ENCODE results near the gene MGARP. TPM values are rescaled to one million over a fixed set of nuclear protein-coding genes. Genes with fewer than 3 reads are reported as not detected.

Gene MGARP
- total RNA-seq, 2 experiments from 2014 or later: 0.19 to 0.38 TPM

GRCh38 chr4:139242511-139243051 is 37.4 kb downstream of the MGARP start:
- Mint-ChIP-seq H3K36me3 (no peaks in the 10 kb centered on the region), H3K4me3 (no peak overlapping the region), H3K4me1 (no peaks in the 10 kb centered on the region), H3K27ac (no peak overlapping the region), H3K27me3 (no peaks in the 10 kb centered on the region), H3K9me3 (peaks cover 7% of the 10 kb centered on the region)
- no peak for DNase-seq

- no peaks in the 10 kb centered on the region for H3K27me3 Mint-ChIP-seq
- H3K4me3 Mint-ChIP-seq: no peak overlapping the region
- H3K27ac Mint-ChIP-seq: no peak overlapping the region
- peaks cover 7% of the 10 kb centered on the region for H3K9me3 Mint-ChIP-seq
- no peaks in the 10 kb centered on the region for H3K36me3 Mint-ChIP-seq
- no peak for DNase-seq
- H3K4me1 Mint-ChIP-seq: no peaks in the 10 kb centered on the region
Observed at GRCh38 chr4:139241784-139242151, 38.3 kb downstream of the MGARP start.

GRCh38 chr4:139241086-139241783 is 38.8 kb downstream of the MGARP start:
- Mint-ChIP-seq H3K36me3 (no peaks in the 10 kb centered on the region), H3K4me3 (no peak overlapping the region), H3K4me1 (no peaks in the 10 kb centered on the region), H3K9me3 (peaks cover 7% of the 10 kb centered on the region), H3K27me3 (no peaks in the 10 kb centered on the region), H3K27ac (no peak overlapping the region)
- no peak for DNase-seq

GRCh38 chr4:139239127-139239772 is 40.8 kb downstream of the MGARP start:
- Mint-ChIP-seq H3K4me3 (no peak overlapping the region), H3K27me3 (no peaks in the 10 kb centered on the region), H3K4me1 (no peaks in the 10 kb centered on the region), H3K36me3 (no peaks in the 10 kb centered on the region), H3K27ac (no peak overlapping the region), H3K9me3 (peaks cover 7% of the 10 kb centered on the region)
- no peak for DNase-seq

- Mint-ChIP-seq H3K27me3 (no peaks in the 10 kb centered on the region), H3K36me3 (no peaks in the 10 kb centered on the region), H3K9me3 (peaks cover 6% of the 10 kb centered on the region), H3K4me1 (no peaks in the 10 kb centered on the region), H3K4me3 (no peak overlapping the region), H3K27ac (no peak overlapping the region)
- DNase-seq: no peak
Observed at GRCh38 chr4:139234253-139234652, 45.8 kb downstream of the MGARP start.

- no peak for DNase-seq
- no peak overlapping the region for H3K27ac Mint-ChIP-seq
- H3K9me3 Mint-ChIP-seq: no peaks in the 10 kb centered on the region
- H3K4me3 Mint-ChIP-seq: no peak overlapping the region
- no peaks in the 10 kb centered on the region for H3K36me3 Mint-ChIP-seq
- H3K27me3 Mint-ChIP-seq: no peaks in the 10 kb centered on the region
- no peaks in the 10 kb centered on the region for H3K4me1 Mint-ChIP-seq
Observed at GRCh38 chr4:139229534-139230039, 50.4 kb downstream of the MGARP start.

- Mint-ChIP-seq H3K4me3 (no peak overlapping the region), H3K36me3 (no peaks in the 10 kb centered on the region), H3K27ac (no peak overlapping the region), H3K4me1 (peaks cover 13% of the 10 kb centered on the region), H3K27me3 (no peaks in the 10 kb centered on the region), H3K9me3 (no peaks in the 10 kb centered on the region)
- no peak for DNase-seq
Observed at GRCh38 chr4:139227729-139228404, 52.2 kb downstream of the MGARP start.

- peaks cover 14% of the 10 kb centered on the region for H3K4me1 Mint-ChIP-seq
- no peak overlapping the region for H3K4me3 Mint-ChIP-seq
- no peak overlapping the region for H3K27ac Mint-ChIP-seq
- H3K9me3 Mint-ChIP-seq: no peaks in the 10 kb centered on the region
- no peaks in the 10 kb centered on the region for H3K27me3 Mint-ChIP-seq
- H3K36me3 Mint-ChIP-seq: no peaks in the 10 kb centered on the region
- DNase-seq: peak; percentile 8
Observed at GRCh38 chr4:139223682-139224317, 56.2 kb downstream of the MGARP start.

- H3K4me3 Mint-ChIP-seq: no peak overlapping the region
- DNase-seq: no peak
- no peaks in the 10 kb centered on the region for H3K9me3 Mint-ChIP-seq
Observed at GRCh38 chr4:139222215-139222614, 57.8 kb downstream of the MGARP start.

GRCh38 chr4:139221687-139222086 is 58.3 kb downstream of the MGARP start:
- Mint-ChIP-seq H3K4me1 (peaks cover 14% of the 10 kb centered on the region), H3K27me3 (no peaks in the 10 kb centered on the region), H3K9me3 (no peaks in the 10 kb centered on the region), H3K27ac (no peak overlapping the region), H3K4me3 (no peak overlapping the region), H3K36me3 (no peaks in the 10 kb centered on the region)
- DNase-seq: no peak

More at GRCh38 chr4:139222215-139222614, 57.8 kb downstream of the MGARP start:
- H3K4me1 Mint-ChIP-seq: peaks cover 14% of the 10 kb centered on the region
- no peaks in the 10 kb centered on the region for H3K36me3 Mint-ChIP-seq
- H3K27ac Mint-ChIP-seq: no peak overlapping the region
- no peaks in the 10 kb centered on the region for H3K27me3 Mint-ChIP-seq

GRCh38 chr4:139219450-139220055 is 60.5 kb downstream of the MGARP start:
- no peaks in the 10 kb centered on the region for H3K27me3 Mint-ChIP-seq
- H3K9me3 Mint-ChIP-seq: no peaks in the 10 kb centered on the region
- peaks cover 16% of the 10 kb centered on the region for H3K4me1 Mint-ChIP-seq
- H3K36me3 Mint-ChIP-seq: no peaks in the 10 kb centered on the region
- no peak overlapping the region for H3K27ac Mint-ChIP-seq
- no peak overlapping the region for H3K4me3 Mint-ChIP-seq
- DNase-seq: no peak

Other genes with a start within 250 kb of the MGARP start
- gene ELF2, start 103.0 kb downstream of the MGARP start, total RNA-seq: 10 to 100 TPM; 23.4 TPM
- gene NAA15, start 21.3 kb upstream of the MGARP start, total RNA-seq: 100 to 1,000 TPM; 120 to 131 TPM
- gene NDUFC1, start 22.3 kb upstream of the MGARP start, total RNA-seq: 10 to 100 TPM; 61.3 to 65.3 TPM
- 1 to 10 TPM; 6.5 to 6.6 TPM for gene RAB33B, start 173.9 kb upstream of the MGARP start, total RNA-seq